Measurements from ENCODE around the gene SEC61A1.

The SEC61A1 gene

GRCh38 chr3:128060473-128061381 is 8.5 kb downstream of the SEC61A1 start:
- no peak for DNase-seq

GRCh38 chr3:128062033-128062745 is 10.0 kb downstream of the SEC61A1 start:
- DNase-seq = no peak

- DNase-seq = no peak
These were observed 11.6 kb downstream of the SEC61A1 start for GRCh38 chr3:128063865-128064264.

GRCh38 chr3:128064962-128065361 is 12.7 kb downstream of the SEC61A1 start:
- DNase-seq = no peak

GRCh38 chr3:128066114-128066513 is 13.9 kb downstream of the SEC61A1 start:
- no peak for DNase-seq

GRCh38 chr3:128066676-128067075 is 14.4 kb downstream of the SEC61A1 start:
- no peak for DNase-seq

GRCh38 chr3:128067489-128067888 is 15.3 kb downstream of the SEC61A1 start:
- DNase-seq = no peak

GRCh38 chr3:128068156-128068620 is 16.0 kb downstream of the SEC61A1 start:
- DNase-seq = no peak

GRCh38 chr3:128069271-128069670 is 17.0 kb downstream of the SEC61A1 start:
- no peak for DNase-seq

GRCh38 chr3:128070898-128071591 is 18.8 kb downstream of the SEC61A1 start:
- no peak for DNase-seq

- DNase-seq = no peak
These were observed 19.7 kb downstream of the SEC61A1 start for GRCh38 chr3:128071771-128072453.

- no peak for DNase-seq
These were observed 20.4 kb downstream of the SEC61A1 start for GRCh38 chr3:128072454-128073184.

GRCh38 chr3:128073185-128073725 is 21.0 kb downstream of the SEC61A1 start:
- DNase-seq = no peak

- DNase-seq = no peak
These were observed 21.6 kb downstream of the SEC61A1 start for GRCh38 chr3:128073807-128074206.

GRCh38 chr3:128074851-128075521 is 22.7 kb downstream of the SEC61A1 start:
- DNase-seq = no peak

- DNase-seq = no peak
These were observed 23.6 kb downstream of the SEC61A1 start for GRCh38 chr3:128075522-128076482.

GRCh38 chr3:128076483-128077201 is 24.4 kb downstream of the SEC61A1 start:
- DNase-seq = no peak

GRCh38 chr3:128077202-128077624 is 25.0 kb downstream of the SEC61A1 start:
- DNase-seq = no peak

- no peak for DNase-seq
These were observed 25.4 kb downstream of the SEC61A1 start for GRCh38 chr3:128077665-128078064.
